ENCODE data around the gene UNC79.

DNA sequence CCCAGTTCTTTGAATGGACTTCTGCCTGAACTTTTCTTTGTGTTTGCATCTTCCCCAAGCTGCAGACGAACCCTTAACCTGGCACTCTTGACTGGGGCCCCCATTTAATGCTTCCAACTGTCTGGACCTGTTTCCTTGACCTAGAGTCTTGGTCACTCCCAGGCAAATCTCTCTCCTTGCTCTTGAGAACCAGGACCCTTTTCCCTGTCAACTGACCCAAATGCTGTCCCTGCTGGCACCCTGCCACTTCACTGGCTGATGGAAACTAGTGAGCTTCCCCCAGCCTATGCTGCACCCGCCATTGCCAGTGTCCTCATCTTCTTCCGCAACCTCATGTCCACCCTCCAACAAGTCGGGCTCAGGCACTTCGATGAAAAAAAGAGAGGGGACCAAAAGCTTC lies 278.1 kb downstream of the UNC79 start:
- no peak for TF ChIP-seq POLR2A (IDR thresholded peaks at IDR 0.05)
- TF ChIP-seq, protein P1, sequence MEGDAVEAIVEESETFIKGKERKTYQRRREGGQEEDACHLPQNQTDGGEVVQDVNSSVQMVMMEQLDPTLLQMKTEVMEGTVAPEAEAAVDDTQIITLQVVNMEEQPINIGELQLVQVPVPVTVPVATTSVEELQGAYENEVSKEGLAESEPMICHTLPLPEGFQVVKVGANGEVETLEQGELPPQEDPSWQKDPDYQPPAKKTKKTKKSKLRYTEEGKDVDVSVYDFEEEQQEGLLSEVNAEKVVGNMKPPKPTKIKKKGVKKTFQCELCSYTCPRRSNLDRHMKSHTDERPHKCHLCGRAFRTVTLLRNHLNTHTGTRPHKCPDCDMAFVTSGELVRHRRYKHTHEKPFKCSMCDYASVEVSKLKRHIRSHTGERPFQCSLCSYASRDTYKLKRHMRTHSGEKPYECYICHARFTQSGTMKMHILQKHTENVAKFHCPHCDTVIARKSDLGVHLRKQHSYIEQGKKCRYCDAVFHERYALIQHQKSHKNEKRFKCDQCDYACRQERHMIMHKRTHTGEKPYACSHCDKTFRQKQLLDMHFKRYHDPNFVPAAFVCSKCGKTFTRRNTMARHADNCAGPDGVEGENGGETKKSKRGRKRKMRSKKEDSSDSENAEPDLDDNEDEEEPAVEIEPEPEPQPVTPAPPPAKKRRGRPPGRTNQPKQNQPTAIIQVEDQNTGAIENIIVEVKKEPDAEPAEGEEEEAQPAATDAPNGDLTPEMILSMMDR (IDR thresholded peaks at IDR 0.05 in 4 of 5, conservative IDR thresholded peaks at IDR 0.05 in 1 of 5): no peak

All from gastrocnemius medialis (tissue), 4 donors.